ENCODE measurements around the gene SAP30BP. TPM values are rescaled to one million over a fixed set of nuclear protein-coding genes. Genes with fewer than 3 reads are reported as not detected.

The SAP30BP gene
- total and polyA plus RNA-seq, 2 of the 8 experiments (the other 6 are each of a cell fraction or from before 2014, with no cell fraction given) = 63.3 to 79.9 TPM

DNA sequence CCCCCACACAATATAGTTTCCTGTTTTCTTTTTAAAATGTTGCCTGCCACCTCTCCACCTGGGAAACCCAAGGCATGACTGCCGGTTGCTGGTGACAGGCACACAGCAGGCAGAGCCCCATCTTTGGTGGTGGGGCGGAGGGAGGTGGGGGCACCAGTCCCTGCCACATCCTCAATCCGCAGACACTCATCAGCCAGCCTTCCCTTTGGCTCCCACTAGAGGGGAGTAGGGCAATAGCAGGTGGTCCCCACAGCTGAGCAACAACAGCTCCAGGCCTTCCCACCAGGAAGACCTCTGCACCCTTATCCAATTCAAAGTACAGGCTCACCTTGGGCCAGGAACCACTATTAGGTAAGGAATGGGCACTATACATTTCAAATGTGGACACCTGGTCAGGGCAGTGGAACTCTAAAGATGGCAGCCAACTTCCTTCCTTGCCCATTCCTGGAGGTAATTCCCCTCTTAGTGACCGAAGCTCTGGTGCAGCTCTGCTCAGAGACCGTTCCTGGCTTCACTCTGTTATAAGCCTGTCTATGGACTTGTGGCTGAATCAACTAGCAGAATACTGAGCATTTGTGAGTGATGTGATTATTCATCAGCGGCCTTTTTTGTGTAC is 14.1 kb upstream of the SAP30BP start (continued):
- TF ChIP-seq, protein P1, sequence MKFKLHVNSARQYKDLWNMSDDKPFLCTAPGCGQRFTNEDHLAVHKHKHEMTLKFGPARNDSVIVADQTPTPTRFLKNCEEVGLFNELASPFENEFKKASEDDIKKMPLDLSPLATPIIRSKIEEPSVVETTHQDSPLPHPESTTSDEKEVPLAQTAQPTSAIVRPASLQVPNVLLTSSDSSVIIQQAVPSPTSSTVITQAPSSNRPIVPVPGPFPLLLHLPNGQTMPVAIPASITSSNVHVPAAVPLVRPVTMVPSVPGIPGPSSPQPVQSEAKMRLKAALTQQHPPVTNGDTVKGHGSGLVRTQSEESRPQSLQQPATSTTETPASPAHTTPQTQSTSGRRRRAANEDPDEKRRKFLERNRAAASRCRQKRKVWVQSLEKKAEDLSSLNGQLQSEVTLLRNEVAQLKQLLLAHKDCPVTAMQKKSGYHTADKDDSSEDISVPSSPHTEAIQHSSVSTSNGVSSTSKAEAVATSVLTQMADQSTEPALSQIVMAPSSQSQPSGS (IDR thresholded peaks at IDR 0.05; ENCODE audit: low read length) = no peak
- no peak for TF ChIP-seq YY1 (IDR thresholded peaks at IDR 0.05; ENCODE audit: low read depth, low read length)
- no peak for TF ChIP-seq TAF7 (optimal IDR thresholded peaks at IDR 0.05; ENCODE audit: borderline replicate concordance, low read depth, low read length)
- peak; percentile 69 to 77 for TF ChIP-seq RAD21 (IDR thresholded peaks at IDR 0.05 in 1 of 2, conservative IDR thresholded peaks at IDR 0.05 in 1 of 2; ENCODE audit: low read depth in 2 of 2, low read length in 2 of 2)

All from H1 (cell line).